ENCODE measurements around the gene FRMPD4.

DNA sequence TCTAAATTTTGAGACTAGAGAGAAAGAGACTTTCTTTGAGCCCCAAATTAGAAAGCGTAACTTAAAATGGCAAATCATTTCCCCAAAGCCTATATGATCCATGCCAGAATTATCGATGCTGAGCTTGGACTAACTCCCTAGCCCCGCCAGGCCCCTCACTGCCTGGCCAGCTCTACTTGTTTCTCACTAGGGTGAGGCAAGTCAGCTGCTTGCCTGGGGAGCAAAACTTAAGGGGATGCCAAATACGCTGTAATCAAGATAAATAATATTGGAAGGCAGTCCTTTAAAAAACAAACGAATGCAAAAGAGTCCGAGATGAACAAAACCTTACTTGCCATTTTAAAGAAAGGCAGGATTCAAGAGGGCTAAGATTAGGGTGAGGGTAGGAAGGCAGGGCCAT lies 236.0 kb downstream of the FRMPD4 start:
- TF ChIP-seq, protein P1, sequence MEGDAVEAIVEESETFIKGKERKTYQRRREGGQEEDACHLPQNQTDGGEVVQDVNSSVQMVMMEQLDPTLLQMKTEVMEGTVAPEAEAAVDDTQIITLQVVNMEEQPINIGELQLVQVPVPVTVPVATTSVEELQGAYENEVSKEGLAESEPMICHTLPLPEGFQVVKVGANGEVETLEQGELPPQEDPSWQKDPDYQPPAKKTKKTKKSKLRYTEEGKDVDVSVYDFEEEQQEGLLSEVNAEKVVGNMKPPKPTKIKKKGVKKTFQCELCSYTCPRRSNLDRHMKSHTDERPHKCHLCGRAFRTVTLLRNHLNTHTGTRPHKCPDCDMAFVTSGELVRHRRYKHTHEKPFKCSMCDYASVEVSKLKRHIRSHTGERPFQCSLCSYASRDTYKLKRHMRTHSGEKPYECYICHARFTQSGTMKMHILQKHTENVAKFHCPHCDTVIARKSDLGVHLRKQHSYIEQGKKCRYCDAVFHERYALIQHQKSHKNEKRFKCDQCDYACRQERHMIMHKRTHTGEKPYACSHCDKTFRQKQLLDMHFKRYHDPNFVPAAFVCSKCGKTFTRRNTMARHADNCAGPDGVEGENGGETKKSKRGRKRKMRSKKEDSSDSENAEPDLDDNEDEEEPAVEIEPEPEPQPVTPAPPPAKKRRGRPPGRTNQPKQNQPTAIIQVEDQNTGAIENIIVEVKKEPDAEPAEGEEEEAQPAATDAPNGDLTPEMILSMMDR (conservative IDR thresholded peaks at IDR 0.05) = no peak
- no peak for TF ChIP-seq ZFX (IDR thresholded peaks at IDR 0.05)
